OCI-LY7 (cell line): ENCODE results near the gene PCSK9. TPM values are rescaled to one million over a fixed set of nuclear protein-coding genes. Genes with fewer than 3 reads are reported as not detected.

ENCODE experiments used
- BruUV-seq: library from RNA; stranded (reverse); fragments of 400-500 nt; replicated peaks from 2 replicates; lab custom pipeline; 2021; lab: Mats Ljungman, UMichigan
- CTCF ChIA-PET: fragments of 300-600 bp; sonication (Branson Sonifier 250); formaldehyde crosslinking; loops from one replicate; lab custom pipeline; 2022; ENCODE audit warnings: antibody characterized with exemption; ENCODE audit not compliant: unreplicated experiment; lab: Charles Lee
- POLR2A ChIA-PET: fragments of 300-600 bp; sonication (Branson Sonifier 250); formaldehyde crosslinking; loops from one replicate; lab custom pipeline; 2022; ENCODE audit warnings: antibody characterized with exemption; lab: Charles Lee
- DNase-seq: peaks from one replicate; pipeline ENCODE4 v3.0.0-alpha.2; 2015; ENCODE audit warnings: low spot score
- H2AFZ ChIP-seq: fragments of 200-600 bp; sonication (generic), shearing (Covaris generic); 2 replicates; pipeline ENCODE4 v1.6.1; 2014; ENCODE audit warnings: mild to moderate bottlenecking, antibody characterized with exemption, low read length, moderate library complexity
- H3K27ac ChIP-seq: fragments of 200-600 bp; sonication (generic); 2 replicates; pipeline ENCODE4 v1.5.1; 2014; ENCODE audit warnings: mixed run types, low read depth, mild to moderate bottlenecking, moderate library complexity, low read length, inconsistent platforms; ENCODE audit not compliant: poor library complexity, severe bottlenecking
- H3K36me3 ChIP-seq: fragments of 200-600 bp; sonication (generic); 2 replicates; pipeline ENCODE4 v1.6.1; 2014; ENCODE audit warnings: mild to moderate bottlenecking, antibody characterized with exemption, low read length, moderate library complexity, mixed read lengths; ENCODE audit not compliant: insufficient read depth
- H3K4me1 ChIP-seq: fragments of 200-600 bp; sonication (generic); 2 replicates; pipeline ENCODE4 v1.5.1; 2014; ENCODE audit warnings: mild to moderate bottlenecking, low read length; ENCODE audit not compliant: insufficient read depth, poor library complexity, severe bottlenecking
- H3K4me2 ChIP-seq: fragments of 200-600 bp; sonication (generic); 2 replicates; pipeline ENCODE4 v1.6.1; 2014; ENCODE audit warnings: mild to moderate bottlenecking, low read length
- H3K4me3 ChIP-seq: fragments of 200-600 bp; sonication (generic); 2 replicates; pipeline ENCODE4 v1.5.1; 2014; ENCODE audit warnings: mild to moderate bottlenecking, low read depth, low read length; ENCODE audit not compliant: poor library complexity, severe bottlenecking
- H3K79me2 ChIP-seq: fragments of 200-600 bp; sonication (generic); 2 replicates; pipeline ENCODE4 v1.6.1; 2016; ENCODE audit warnings: low read depth, mild to moderate bottlenecking, low read length, moderate library complexity, mixed read lengths; ENCODE audit not compliant: insufficient read depth
- H3K9me2 ChIP-seq: fragments of 200-600 bp; sonication (generic); 2 replicates; pipeline ENCODE4 v1.6.1; 2016; ENCODE audit warnings: mild to moderate bottlenecking, low read length, mixed read lengths; ENCODE audit not compliant: insufficient read depth
- H3K9me3 ChIP-seq: fragments of 200-600 bp; sonication (generic); 2 replicates; pipeline ENCODE4 v1.6.1; 2014; ENCODE audit warnings: mild to moderate bottlenecking, mixed run types, low read length, mixed read lengths
- H4K20me1 ChIP-seq: fragments of 200-600 bp; sonication (generic); 2 replicates; pipeline ENCODE4 v1.6.1; 2014; ENCODE audit warnings: mild to moderate bottlenecking, antibody characterized with exemption, low read length, moderate library complexity, mixed read lengths; ENCODE audit not compliant: insufficient read depth
- EZH2phosphoT487 ChIP-seq: fragments of 200-600 bp; sonication (generic); IDR thresholded peaks from 2 replicates; pipeline ENCODE4 v1.6.1; 2018; ENCODE audit warnings: low read depth, borderline replicate concordance, mild to moderate bottlenecking, mixed run types, antibody characterized with exemption, low read length, moderate library complexity, mixed read lengths
- intact Hi-C: fragments of 100-400 bp; cut with micrococcal nuclease; formaldehyde crosslinking; loops from one replicate; pipeline ENCODE4 v1.10.0; 2022; ENCODE audit not compliant: unreplicated experiment
- total RNA-seq, 2 experiments: library from RNA; depleted of rRNA in 1 of 2; stranded (reverse); fragments of >200 nt in 1 of 2; shearing (Covaris generic) in 1 of 2; gene quantifications; 2 replicates each; pipeline ENCODE4 v1.2.3, GENCODE V29; 2014 to 2022
- TF ChIP-seq, protein P1 (sequence below): fragments of 200-600 bp; sonication (generic); conservative IDR thresholded peaks from 2 replicates; pipeline ENCODE4 v1.5.1; 2014; ENCODE audit warnings: mild to moderate bottlenecking, antibody characterized with exemption, low read length, moderate library complexity, mixed read lengths

The PCSK9 gene
- total RNA-seq, 2 experiments from 2014 or later: not detected

DNA sequence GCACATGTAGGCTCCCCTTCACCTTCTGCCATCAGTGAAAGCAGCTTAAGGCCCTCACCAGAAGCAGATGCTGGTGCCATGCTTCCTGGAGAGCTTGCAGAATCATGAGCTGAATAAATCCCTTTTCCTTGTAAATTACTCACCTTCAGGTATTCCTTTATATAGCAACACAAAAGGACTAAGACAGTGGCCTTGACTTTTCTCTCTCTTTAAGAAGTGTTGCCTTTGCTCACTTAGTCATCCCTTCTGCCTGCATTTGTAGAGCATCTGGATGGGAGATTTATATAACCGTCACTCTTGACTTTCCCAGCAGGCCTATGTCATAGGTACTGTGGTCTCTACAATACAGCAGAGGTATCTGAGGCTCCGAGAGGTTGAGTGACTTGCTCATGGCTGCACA lies 3.7 kb downstream of the PCSK9 start:
- intact Hi-C loops: no loop called here

GRCh38 chr1:55043726-55044125 lies 4.4 kb downstream of the PCSK9 start:
- BruUV-seq: no TSS peak
- no peak for TF ChIP-seq EZH2phosphoT487
- TF ChIP-seq, protein P1, sequence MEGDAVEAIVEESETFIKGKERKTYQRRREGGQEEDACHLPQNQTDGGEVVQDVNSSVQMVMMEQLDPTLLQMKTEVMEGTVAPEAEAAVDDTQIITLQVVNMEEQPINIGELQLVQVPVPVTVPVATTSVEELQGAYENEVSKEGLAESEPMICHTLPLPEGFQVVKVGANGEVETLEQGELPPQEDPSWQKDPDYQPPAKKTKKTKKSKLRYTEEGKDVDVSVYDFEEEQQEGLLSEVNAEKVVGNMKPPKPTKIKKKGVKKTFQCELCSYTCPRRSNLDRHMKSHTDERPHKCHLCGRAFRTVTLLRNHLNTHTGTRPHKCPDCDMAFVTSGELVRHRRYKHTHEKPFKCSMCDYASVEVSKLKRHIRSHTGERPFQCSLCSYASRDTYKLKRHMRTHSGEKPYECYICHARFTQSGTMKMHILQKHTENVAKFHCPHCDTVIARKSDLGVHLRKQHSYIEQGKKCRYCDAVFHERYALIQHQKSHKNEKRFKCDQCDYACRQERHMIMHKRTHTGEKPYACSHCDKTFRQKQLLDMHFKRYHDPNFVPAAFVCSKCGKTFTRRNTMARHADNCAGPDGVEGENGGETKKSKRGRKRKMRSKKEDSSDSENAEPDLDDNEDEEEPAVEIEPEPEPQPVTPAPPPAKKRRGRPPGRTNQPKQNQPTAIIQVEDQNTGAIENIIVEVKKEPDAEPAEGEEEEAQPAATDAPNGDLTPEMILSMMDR: no peak
- Histone ChIP-seq H3K9me3 (no peaks in the 10 kb centered on the region), H3K36me3 (no peaks in the 10 kb centered on the region), H3K79me2 (no peaks in the 10 kb centered on the region), H3K27ac (no peak overlapping the region), H4K20me1 (no peaks in the 10 kb centered on the region), H3K4me3 (no peak overlapping the region), H3K4me2 (no peak overlapping the region), H3K4me1 (no peaks in the 10 kb centered on the region), H2AFZ (no peak overlapping the region), H3K9me2 (no peaks in the 10 kb centered on the region)
- DNase-seq: no peak
- ChIA-PET CTCF (no interaction called here), POLR2A (no interaction called here)
- intact Hi-C loops: no loop called here

More for the DNA sequence above, 3.7 kb downstream of the PCSK9 start:
- Histone ChIP-seq H4K20me1 (no peaks in the 10 kb centered on the region), H3K79me2 (no peaks in the 10 kb centered on the region), H3K36me3 (no peaks in the 10 kb centered on the region), H3K9me3 (no peaks in the 10 kb centered on the region), H2AFZ (no peak overlapping the region), H3K9me2 (no peaks in the 10 kb centered on the region), H3K4me2 (no peak overlapping the region), H3K4me3 (no peak overlapping the region), H3K4me1 (no peaks in the 10 kb centered on the region), H3K27ac (no peak overlapping the region)
- ChIA-PET POLR2A (no interaction called here), CTCF (no interaction called here)
- no TSS peak for BruUV-seq
- DNase-seq: no peak
- no peak for TF ChIP-seq EZH2phosphoT487
- TF ChIP-seq, protein P1: no peak

DNA sequence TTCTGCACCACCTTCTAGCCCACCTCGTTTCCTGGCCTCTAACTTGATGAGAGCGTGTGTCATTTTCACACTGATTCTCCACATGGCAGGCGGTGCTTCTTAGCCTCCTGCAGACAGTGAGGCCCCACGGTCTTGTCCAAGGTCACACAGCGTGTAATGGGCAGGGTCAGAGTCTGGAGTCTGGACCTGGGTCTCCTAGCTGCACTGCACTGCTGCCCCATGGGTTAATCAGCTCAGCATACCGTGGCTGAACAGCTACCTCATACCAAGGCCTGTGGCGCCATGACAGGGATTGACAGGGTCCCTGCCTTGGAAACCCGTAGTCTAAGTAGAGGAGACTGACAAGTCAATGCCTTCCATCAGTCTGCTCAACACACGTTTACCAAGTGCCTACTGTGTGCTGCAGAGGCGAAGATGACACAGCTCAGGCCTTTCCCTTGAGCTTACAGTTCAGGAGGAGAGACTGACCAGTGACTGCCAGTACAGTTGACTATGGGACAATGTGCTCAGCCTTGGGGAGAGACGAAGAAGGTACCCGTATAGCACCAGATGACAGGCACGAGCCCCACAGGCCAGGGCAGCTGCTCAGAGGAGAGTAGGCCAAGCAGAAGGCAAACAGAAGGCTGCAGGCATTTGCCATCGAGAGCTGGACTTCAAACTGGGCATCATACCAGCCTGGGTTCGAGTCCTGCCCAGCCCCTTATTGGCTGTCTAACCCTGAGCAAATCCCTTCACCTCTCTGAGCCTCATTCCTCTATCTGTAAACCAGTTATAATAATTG lies 5.5 kb downstream of the PCSK9 start:
- no peaks in the 10 kb centered on the region for H3K36me3 ChIP-seq
- TF ChIP-seq, protein P1: no peak
- TF ChIP-seq EZH2phosphoT487: no peak
- BruUV-seq: no TSS peak
- no peak overlapping the region for H3K4me3 ChIP-seq
- ChIA-PET CTCF (no interaction called here), POLR2A (no interaction called here)
- DNase-seq: no peak
- H3K4me1 ChIP-seq: no peaks in the 10 kb centered on the region
- H3K4me2 ChIP-seq: no peak overlapping the region
- no peaks in the 10 kb centered on the region for H4K20me1 ChIP-seq
- no peaks in the 10 kb centered on the region for H3K9me3 ChIP-seq
- H3K79me2 ChIP-seq: no peaks in the 10 kb centered on the region
- intact Hi-C loops: no loop called here
- no peak overlapping the region for H2AFZ ChIP-seq
- H3K9me2 ChIP-seq: no peaks in the 10 kb centered on the region
- H3K27ac ChIP-seq: no peak overlapping the region
